Stimulated activated naive CD8-positive, alpha-beta T cell treated with anti-CD3 and anti-CD28 coated beads, Interleukin-15, Interleukin-2, amounts not matched to agents 100 ng/mL and 50 ng/mL, for 24 hours (primary cell): ENCODE measurements around the gene PALM3.
A peak's percentile ranks its signal among the peaks of the same experiment; 100 is the strongest.

Experiments used
- H3K27ac Mint-ChIP-seq: one replicate; pipeline ENCODE4 v1.8.0; 2021; ENCODE audit warnings: mild to moderate bottlenecking, mixed read lengths
- H3K27me3 Mint-ChIP-seq: one replicate; pipeline ENCODE4 v1.8.0; 2021; ENCODE audit warnings: mixed read lengths
- H3K36me3 Mint-ChIP-seq: one replicate; pipeline ENCODE4 v1.8.0; 2021; ENCODE audit warnings: low read depth, mixed read lengths
- H3K4me1 Mint-ChIP-seq: one replicate; pipeline ENCODE4 v1.8.0; 2021; ENCODE audit warnings: low read depth, mixed read lengths
- H3K4me3 Mint-ChIP-seq: one replicate; pipeline ENCODE4 v1.8.0; 2021; ENCODE audit warnings: mild to moderate bottlenecking, mixed read lengths
- H3K9me3 Mint-ChIP-seq: one replicate; pipeline ENCODE4 v1.8.0; 2021; ENCODE audit warnings: mixed read lengths

PALM3 gene

DNA sequence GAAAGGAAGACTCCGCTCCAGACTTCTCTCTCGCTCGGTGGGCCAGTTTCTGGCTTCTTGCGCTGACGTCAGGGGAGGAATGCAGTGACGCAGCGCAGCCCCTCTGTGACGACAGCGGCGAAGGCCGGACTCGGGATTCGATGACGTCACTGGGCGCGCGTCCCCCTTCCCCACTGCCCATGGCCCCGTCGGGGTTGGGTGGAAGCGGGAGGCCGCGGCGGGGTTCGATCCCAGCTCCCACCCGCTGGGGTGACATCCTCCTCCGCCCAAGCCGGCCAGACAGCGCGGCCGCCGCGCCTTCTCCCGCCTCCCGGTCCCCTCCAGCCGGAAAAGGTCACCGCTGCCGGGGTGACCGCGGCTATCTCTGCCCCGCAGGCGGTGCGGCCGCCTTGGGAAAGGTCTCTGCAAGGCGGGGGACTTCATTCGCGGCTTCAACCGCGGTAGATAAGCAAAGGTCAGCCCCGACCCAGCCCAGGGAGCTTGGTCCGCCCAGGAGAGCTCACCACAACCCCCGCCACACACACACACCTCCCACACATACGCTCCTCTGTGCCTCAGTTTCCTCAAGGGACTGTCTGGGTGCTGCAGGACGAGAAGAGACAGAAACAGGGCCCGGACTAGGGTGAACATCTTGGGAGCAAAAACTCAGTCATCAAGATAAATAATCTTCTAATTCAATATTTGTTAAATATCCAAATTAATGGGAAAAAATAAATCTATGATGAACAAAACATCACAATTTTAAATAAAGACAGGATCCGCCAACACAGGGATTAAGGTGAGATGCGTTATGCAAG is 54.9 kb downstream of the PALM3 start:
- Mint-ChIP-seq H3K4me3 (peak overlapping the region; percentile 87), H3K27ac (peak overlapping the region; percentile 93), H3K9me3 (no peaks in the 10 kb centered on the region), H3K27me3 (no peaks in the 10 kb centered on the region), H3K36me3 (no peaks in the 10 kb centered on the region), H3K4me1 (peaks cover 46% of the 10 kb centered on the region)

GRCh38 chr19:14006085-14006765 is 55.7 kb downstream of the PALM3 start, which contains the start of gene RFX1:
Gene RFX1 (minus strand): TSS chr19:14006320. CDS start chr19:13993843, 12,477 bp downstream.
- Mint-ChIP-seq H3K27me3 (no peaks in the 10 kb centered on the region), H3K9me3 (no peaks in the 10 kb centered on the region), H3K36me3 (no peaks in the 10 kb centered on the region), H3K27ac (peak within 1 kb of the TSS; percentile 93), H3K4me1 (peaks cover 53% of the 10 kb centered on the region), H3K4me3 (peak within 1 kb of the TSS; percentile 87)

DNA sequence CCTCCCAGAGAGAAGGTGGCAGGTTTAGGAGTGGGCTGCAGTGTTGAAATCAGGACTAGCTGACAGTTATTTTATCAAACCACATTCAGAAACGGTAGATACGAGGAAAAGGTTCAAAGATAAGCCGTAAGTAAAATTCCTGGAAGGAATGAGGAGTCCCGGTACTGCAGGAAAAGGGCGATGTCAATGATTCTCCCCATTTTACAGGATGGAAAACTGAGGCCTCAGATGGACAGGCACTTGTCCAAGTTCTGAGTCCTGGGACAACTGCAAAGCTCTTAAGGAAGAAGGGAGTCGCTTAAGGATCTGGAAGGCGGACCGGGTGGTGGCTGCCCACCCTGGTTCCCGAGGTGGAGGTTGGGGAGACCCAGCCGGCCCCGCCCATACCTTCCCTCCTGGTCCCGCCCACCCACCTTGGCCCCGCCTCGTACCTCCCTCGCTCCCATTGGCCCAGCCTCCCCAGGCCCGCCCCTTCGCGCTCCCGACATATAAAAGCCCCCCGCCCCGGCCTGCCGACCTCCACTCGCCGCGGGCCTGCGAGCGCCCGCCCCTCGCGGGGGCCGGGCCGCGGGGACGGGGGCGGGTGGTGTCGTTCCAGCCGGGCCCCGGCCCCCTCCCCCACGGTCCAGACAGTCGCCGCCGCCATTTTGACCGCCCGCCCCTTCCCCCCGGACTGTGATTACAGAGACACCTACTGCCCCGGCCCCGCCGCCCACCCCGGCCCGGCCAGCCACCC is 56.4 kb downstream of the PALM3 start:
- Mint-ChIP-seq H3K9me3 (no peaks in the 10 kb centered on the region), H3K27me3 (no peaks in the 10 kb centered on the region), H3K27ac (peak overlapping the region; percentile 88), H3K4me1 (peaks cover 60% of the 10 kb centered on the region), H3K36me3 (no peaks in the 10 kb centered on the region), H3K4me3 (peak overlapping the region; percentile 87)

DNA sequence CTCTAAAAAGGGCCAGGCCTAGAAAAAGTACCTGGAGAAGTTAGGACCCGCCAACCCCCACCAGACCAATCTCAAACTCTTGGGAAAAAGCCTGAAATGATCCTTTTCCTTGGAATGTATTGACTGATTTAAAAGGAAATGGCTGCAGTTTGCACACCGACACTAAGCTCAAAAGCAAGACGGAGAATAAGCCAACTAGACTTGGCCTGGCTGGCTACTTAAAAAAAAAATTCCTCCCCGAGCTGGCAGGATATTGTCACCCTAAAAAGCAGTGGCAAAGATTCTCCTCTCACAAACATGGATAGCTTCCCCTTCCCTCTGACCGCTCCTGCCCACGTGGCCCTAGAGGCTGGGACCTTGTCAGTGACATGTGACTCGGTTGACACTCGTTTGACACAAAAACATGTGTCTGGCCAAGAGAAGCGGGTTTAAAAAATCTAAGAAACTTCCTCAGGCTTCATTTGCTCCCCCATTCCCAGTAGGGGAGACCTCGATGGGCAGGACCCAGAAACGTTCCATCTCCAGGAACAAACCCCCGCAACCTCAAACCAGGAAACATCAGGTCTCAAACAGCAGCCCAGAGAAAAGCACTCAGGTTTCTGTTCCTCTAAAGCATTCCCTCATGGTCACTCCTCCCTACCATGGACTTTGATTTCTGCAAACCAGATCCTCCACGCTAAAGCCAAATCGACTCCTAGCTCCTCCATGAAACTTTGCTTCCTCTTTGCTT is 57.1 kb downstream of the PALM3 start:
- Mint-ChIP-seq H3K27ac (peak overlapping the region; percentile 88), H3K36me3 (peaks cover 2% of the 10 kb centered on the region), H3K4me1 (peaks cover 66% of the 10 kb centered on the region), H3K4me3 (peak overlapping the region; percentile 87), H3K27me3 (no peaks in the 10 kb centered on the region), H3K9me3 (no peaks in the 10 kb centered on the region)
